ENCODE measurements around the gene LRRC7. TPM values are rescaled to one million over a fixed set of nuclear protein-coding genes. Genes with fewer than 3 reads are reported as not detected.
A peak's percentile ranks its signal among the peaks of the same experiment; 100 is the strongest.

Gene LRRC7
- total RNA-seq, 4 donors from 2014 or later = 0.07 to 1.9 (median 0.62) TPM

DNA sequence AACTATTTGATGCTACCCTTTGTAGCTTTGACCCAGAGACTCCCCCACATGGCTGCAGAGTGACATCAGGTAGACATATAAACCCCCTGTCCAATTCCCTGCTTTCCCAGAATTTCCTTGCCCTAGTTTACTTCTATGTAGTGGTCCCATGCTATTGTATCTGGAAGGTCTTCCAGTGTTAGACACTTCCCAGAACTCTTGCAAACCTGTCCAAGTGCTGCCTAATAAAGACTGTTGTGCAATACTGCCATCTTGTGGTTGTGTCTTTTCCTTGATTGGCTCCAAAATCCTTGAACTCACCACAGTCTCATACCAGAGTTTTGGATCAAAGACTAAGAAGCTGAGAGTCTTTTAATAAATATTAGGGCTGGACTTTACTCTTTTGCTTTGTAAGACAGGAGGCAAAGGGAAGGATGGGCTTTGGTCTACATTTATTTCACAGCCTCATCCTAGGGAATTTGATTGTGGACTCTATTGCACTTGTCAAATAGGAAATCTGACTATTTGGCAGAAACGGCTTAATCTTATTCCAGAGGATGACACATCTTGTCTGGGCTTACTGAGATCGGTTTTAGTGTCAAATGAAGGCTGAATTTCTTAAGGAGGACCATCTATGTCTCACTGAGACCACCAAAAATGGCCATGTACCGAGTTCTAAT, 169.9 kb downstream of the LRRC7 start:
- TF ChIP-seq EP300 (IDR thresholded peaks at IDR 0.05) = no peak
- TF ChIP-seq, protein P1, sequence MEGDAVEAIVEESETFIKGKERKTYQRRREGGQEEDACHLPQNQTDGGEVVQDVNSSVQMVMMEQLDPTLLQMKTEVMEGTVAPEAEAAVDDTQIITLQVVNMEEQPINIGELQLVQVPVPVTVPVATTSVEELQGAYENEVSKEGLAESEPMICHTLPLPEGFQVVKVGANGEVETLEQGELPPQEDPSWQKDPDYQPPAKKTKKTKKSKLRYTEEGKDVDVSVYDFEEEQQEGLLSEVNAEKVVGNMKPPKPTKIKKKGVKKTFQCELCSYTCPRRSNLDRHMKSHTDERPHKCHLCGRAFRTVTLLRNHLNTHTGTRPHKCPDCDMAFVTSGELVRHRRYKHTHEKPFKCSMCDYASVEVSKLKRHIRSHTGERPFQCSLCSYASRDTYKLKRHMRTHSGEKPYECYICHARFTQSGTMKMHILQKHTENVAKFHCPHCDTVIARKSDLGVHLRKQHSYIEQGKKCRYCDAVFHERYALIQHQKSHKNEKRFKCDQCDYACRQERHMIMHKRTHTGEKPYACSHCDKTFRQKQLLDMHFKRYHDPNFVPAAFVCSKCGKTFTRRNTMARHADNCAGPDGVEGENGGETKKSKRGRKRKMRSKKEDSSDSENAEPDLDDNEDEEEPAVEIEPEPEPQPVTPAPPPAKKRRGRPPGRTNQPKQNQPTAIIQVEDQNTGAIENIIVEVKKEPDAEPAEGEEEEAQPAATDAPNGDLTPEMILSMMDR (IDR thresholded peaks at IDR 0.05) = peak; percentile 17 to 59 (median 30)
- TF ChIP-seq POLR2A (IDR thresholded peaks at IDR 0.05) = no peak
- TF ChIP-seq POLR2AphosphoS5 (IDR thresholded peaks at IDR 0.05) = no peak
- H3K27me3 ChIP-seq = no peaks in the 10 kb centered on the region
- H3K4me1 ChIP-seq = no peaks in the 10 kb centered on the region
- H3K36me3 ChIP-seq = no peaks in the 10 kb centered on the region
- peak; percentile 25 for ATAC-seq
- H3K9me3 ChIP-seq = peaks cover 0 to 8% (median 0%) of the 10 kb centered on the region in 3 donors
- no peak overlapping the region for H3K4me3 ChIP-seq
- no peak overlapping the region for H3K27ac ChIP-seq
- 10 to 60% methylated on average over 1 to 2 of the region's 3 CpGs for WGBS, 2 donors (ENCODE audit: low coverage in 1 of 2)

DNA sequence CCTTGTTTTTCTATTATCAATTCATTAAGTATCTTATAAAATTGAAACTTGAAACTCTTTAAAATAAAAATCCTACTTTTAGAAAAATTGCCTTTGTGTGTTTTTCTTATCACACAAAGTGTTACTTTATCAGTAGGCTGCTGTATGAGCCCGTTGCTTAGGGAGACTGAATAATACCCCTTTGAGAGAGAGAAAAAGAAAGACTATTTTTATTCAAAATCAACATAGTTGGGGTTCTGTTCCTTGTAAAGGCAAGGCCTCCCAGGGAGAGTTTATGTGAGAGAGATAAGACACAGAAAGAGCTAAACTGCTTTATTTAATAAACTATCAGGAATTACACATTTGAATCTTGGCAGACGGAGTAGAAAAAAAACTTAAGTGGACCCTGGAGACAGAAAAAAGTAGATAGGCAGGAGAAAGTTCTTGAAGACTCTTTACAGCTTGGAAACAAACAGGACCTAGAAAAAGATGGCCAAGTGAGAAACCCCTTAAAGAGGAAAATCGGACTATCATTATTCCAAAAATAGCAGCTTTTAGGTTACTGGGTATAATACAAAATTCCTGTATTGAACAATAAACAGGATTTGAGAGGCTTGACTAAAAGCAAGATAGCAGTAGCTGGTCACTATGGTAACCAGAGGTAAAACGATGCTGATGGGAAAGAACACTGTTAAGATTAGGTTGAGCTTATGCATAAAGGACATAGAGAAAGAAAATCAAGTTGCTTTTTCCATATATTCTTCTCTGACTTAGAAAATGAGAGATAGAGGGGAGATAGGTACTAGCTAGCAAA, 170.9 kb downstream of the LRRC7 start:
- Histone ChIP-seq H3K4me1 (no peaks in the 10 kb centered on the region), H3K27ac (no peak overlapping the region), H3K36me3 (no peaks in the 10 kb centered on the region), H3K9me3 (peaks cover 0 to 8% (median 0%) of the 10 kb centered on the region in 3 donors), H3K27me3 (no peaks in the 10 kb centered on the region), H3K4me3 (no peak overlapping the region)
- 27 to 35% methylated on average over 4 of the region's 4 CpGs for WGBS, 2 donors (ENCODE audit: low coverage in 1 of 2)
- ATAC-seq = no peak
- TF ChIP-seq, protein P1 (IDR thresholded peaks at IDR 0.05) = no peak
- no peak for TF ChIP-seq EP300 (IDR thresholded peaks at IDR 0.05)

DNA sequence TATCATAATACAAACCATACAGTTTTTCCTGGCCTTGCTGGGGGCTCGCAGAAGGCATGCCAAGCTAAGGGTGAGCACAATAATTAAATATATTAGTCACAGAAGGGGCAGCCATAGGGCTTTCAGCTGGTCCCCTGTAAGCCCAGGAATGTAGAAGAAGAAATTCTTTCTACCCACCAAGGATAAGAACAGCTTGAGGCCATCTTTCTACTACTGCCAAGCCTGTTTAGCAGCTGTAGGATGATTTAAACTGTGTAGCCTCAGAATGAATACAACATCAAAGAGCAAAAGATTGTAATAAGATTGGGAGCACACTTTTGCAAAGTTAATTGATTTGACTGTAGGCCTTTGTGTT, 171.5 kb downstream of the LRRC7 start:
- no peak for ATAC-seq
- TF ChIP-seq POLR2AphosphoS5 (IDR thresholded peaks at IDR 0.05) (no peak), EP300 (IDR thresholded peaks at IDR 0.05) (no peak), POLR2A (IDR thresholded peaks at IDR 0.05) (no peak)
- TF ChIP-seq, protein P1 (IDR thresholded peaks at IDR 0.05) = no peak
- WGBS, 2 donors (ENCODE audit: low coverage in 1 of 2) = 67 to 100% methylated on average over 1 of the region's 1 CpG
- Histone ChIP-seq H3K4me3 (no peak overlapping the region), H3K4me1 (no peaks in the 10 kb centered on the region), H3K27me3 (no peaks in the 10 kb centered on the region), H3K9me3 (peaks cover 0 to 8% (median 0%) of the 10 kb centered on the region in 3 donors), H3K36me3 (no peaks in the 10 kb centered on the region), H3K27ac (no peak overlapping the region)

DNA sequence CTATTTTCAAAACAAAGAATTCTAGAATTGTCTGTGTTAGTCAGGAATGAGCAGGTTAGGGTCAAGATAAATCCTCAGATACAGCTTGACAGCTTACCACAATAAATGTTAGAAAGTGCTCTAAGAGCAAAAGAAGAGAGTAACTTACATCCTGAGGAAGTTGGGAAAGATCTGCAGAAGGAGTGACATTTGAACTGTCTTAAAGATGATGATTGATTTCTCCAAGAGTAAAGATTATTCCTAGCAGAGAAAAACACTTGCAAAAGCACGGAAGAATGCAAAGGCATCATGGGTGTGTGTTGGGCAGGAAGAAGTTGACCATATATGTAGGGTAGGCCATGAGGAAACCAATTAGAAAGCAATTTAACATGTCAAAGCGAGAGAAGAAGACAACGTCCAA, 175.4 kb downstream of the LRRC7 start:
- no peak overlapping the region for H3K4me3 ChIP-seq
- no peak for TF ChIP-seq EP300 (IDR thresholded peaks at IDR 0.05)
- no peak for TF ChIP-seq POLR2AphosphoS5 (IDR thresholded peaks at IDR 0.05)
- TF ChIP-seq, protein P1 (IDR thresholded peaks at IDR 0.05) = no peak
- no peak for TF ChIP-seq POLR2A (IDR thresholded peaks at IDR 0.05)
- WGBS, 2 donors (ENCODE audit: low coverage in 1 of 2) = 28 to 29% methylated on average over 3 of the region's 3 CpGs
- ATAC-seq = no peak
- H3K36me3 ChIP-seq = no peaks in the 10 kb centered on the region
- H3K27ac ChIP-seq = no peak overlapping the region
- no peaks in the 10 kb centered on the region for H3K4me1 ChIP-seq
- no peaks in the 10 kb centered on the region for H3K27me3 ChIP-seq
- H3K9me3 ChIP-seq = no peaks in the 10 kb centered on the region

DNA sequence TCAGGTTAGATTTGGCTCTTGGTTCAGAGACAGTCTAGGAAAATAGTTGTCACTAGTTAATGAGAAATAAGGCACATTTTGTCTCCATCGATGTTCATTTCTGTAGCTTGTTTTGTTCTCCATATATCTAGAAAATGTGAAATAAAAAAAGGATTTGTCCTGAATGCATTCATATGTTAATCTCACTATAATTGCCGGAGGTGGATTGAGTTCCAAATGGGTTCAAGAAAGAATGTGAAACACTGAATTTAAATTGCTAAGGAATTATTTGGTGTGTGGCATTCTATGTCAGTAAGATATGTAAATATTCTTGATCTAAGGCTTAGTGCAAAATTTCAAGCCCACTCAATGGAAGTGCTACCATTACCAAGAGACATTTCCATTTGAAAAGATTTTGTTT, 176.7 kb downstream of the LRRC7 start:
- no peak for ATAC-seq
- no peaks in the 10 kb centered on the region for H3K4me1 ChIP-seq
- H3K9me3 ChIP-seq = no peaks in the 10 kb centered on the region
- 72 to 76% methylated on average over 2 of the region's 2 CpGs for WGBS, 2 donors (ENCODE audit: low coverage in 1 of 2)
- no peak overlapping the region for H3K4me3 ChIP-seq
- no peaks in the 10 kb centered on the region for H3K36me3 ChIP-seq
- H3K27ac ChIP-seq = no peak overlapping the region
- TF ChIP-seq POLR2A (IDR thresholded peaks at IDR 0.05) (no peak), EP300 (IDR thresholded peaks at IDR 0.05) (no peak), POLR2AphosphoS5 (IDR thresholded peaks at IDR 0.05) (no peak)
- TF ChIP-seq, protein P1 (IDR thresholded peaks at IDR 0.05) = no peak
- no peaks in the 10 kb centered on the region for H3K27me3 ChIP-seq

Data from gastroesophageal sphincter (tissue), 4 donors.